Activated gamma-delta T cell treated with anti-CD3 and anti-CD28 coated beads, Interleukin-2, amount 50 U/mL, for 16 hours (primary cell): ENCODE results near the gene ITPKC.
A peak's percentile ranks its signal among the peaks of the same experiment; 100 is the strongest.
"Not testable (repeated sequence)": the region's sequence is repeated elsewhere in the genome, so short reads cannot be mapped to it uniquely, and the experiment has no call there.

ENCODE experiments used
- DNase-seq: peaks from one replicate; pipeline ENCODE4 v3.0.0-alpha.2; 2020; ENCODE audit warnings: low read depth

ITPKC gene

GRCh38 chr19:40716031-40716481, 856 bp upstream of the ITPKC start:
- DNase-seq, result peak; percentile 70

- DNase-seq, result no peak
These were observed 490 bp downstream of the ITPKC start for GRCh38 chr19:40717325-40717879.

DNA sequence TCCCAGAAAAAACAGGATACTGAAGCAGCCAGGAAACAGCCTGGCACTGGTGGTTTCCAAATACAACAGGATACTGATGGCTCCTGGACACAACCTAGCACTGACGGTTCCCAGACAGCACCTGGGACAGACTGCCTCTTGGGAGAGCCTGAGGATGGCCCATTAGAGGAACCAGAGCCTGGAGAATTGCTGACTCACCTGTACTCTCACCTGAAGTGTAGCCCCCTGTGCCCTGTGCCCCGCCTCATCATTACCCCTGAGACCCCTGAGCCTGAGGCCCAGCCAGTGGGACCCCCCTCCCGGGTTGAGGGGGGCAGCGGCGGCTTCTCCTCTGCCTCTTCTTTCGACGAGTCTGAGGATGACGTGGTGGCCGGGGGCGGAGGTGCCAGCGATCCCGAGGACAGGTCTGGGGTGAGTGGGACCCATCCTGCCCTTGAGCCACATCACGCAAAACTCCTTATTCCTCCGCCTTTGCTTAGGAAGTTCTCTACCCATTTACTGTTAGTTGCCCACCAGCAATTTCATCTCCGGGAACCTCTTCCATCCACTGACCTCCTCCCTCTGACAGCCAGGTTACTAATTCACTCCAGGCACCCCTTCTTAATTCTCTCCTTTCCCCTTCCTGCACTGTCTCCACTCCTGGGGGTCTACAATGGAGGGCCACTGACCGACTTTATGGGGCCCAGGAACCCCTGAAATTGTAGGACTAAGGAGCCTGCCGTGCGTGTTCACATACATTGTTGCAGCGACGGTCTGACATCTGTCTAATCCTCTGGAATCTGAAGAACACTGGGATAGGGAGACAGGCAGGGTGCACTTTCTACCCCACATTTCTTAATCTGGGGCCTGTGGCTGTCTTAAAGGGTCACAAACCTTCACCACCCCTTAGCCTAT, 1.2 kb downstream of the ITPKC start:
- no peak for DNase-seq

GRCh38 chr19:40718774-40719391, 2.0 kb downstream of the ITPKC start:
- no peak for DNase-seq

DNA sequence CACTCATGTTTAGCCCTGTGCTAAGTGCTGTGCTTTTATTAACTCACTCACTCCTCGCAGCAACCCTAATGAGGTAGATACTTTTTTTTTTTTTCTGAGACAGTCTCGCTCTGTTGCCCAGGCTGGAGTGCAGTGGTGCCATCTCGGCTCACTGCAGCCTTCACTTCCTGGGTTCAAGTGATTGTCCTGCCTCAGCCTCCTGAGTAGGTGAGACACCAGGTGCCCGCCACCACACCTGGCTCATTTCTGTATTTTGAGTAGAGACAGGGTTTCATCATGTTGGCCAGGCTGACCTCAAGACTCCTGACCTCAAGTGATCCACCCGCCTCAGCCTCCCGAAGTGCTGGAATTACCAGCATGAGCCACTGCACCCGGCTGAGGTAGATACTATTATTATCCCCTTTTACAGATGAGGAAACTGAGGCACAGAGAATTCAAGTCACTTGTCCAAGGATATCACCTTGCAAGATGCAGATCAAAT, 2.5 kb downstream of the ITPKC start:
- DNase-seq, result no peak

DNA sequence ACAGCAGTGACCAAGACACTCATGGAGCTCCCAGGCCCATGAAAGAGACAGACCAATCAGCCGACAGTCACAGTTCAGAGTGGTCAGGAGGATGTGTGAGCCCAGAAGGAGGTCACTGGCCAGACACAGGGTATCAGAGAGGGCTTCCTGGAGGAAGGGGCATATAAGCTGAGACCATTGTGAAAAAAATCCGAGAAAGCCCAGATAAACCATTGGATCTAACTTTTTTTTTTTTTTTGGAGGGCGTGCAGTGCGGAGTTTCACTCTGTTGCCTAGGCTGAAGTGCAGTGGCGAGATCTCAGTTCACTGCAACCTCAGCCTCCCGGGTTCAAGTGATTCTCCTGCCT, 4.2 kb downstream of the ITPKC start:
- DNase-seq, result no peak

GRCh38 chr19:40721936-40722661, 5.2 kb downstream of the ITPKC start:
- no peak for DNase-seq

DNA sequence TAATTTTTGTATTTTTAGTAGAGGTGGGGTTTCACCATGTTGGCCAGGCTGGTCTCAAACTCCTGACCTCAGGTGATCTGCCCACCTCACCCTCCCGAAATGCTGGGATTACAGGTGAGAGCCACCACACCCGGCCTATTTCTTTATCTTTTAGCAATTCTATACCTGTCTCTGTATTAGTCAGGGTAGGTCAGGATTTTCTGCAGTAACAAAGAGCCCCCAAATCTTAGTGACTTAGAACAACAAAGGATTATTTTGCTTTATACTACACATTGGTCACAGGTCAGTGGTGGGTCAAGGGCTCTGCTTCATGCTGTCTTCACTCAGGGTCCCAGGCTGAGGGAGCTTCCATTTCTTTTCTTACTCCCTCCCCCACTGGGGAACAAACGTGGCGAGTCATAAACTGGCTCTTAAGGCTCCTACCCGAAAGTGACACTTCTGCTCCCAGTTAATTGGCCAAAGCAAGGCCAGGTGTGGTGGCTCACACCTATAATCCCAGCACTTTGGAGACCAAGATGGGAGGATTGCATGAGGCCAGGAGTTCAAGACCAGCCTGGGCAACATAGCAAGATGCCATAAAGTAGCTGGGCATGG, 6.8 kb downstream of the ITPKC start:
- no peak for DNase-seq

- DNase-seq, result no peak
These were observed 7.4 kb downstream of the ITPKC start for GRCh38 chr19:40724315-40724714.

GRCh38 chr19:40724855-40725254, 7.9 kb downstream of the ITPKC start:
- no peak for DNase-seq

GRCh38 chr19:40726279-40726678, 9.4 kb downstream of the ITPKC start:
- no peak for DNase-seq

- not testable (repeated sequence) for DNase-seq
These were observed 13.2 kb downstream of the ITPKC start for GRCh38 chr19:40730065-40730464.

GRCh38 chr19:40732304-40732703, 15.4 kb downstream of the ITPKC start:
- not testable (repeated sequence) for DNase-seq

DNA sequence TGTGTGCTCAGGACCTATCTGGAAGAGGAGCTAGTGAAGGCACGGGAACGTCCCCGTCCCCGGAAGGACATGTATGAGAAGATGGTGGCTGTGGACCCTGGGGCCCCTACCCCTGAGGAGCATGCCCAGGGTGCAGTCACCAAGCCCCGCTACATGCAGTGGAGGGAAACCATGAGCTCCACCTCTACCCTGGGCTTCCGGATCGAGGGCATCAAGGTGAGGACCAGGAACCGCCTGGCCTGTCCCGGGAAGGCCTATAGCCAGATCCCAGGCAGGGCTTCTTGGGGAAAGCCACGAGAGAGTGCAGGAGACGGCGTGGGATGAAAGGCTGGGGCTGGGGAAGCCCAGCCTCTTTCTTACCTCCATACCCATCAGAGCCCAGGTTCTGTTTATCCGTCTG, 16.2 kb downstream of the ITPKC start:
- DNase-seq, result no peak

DNA sequence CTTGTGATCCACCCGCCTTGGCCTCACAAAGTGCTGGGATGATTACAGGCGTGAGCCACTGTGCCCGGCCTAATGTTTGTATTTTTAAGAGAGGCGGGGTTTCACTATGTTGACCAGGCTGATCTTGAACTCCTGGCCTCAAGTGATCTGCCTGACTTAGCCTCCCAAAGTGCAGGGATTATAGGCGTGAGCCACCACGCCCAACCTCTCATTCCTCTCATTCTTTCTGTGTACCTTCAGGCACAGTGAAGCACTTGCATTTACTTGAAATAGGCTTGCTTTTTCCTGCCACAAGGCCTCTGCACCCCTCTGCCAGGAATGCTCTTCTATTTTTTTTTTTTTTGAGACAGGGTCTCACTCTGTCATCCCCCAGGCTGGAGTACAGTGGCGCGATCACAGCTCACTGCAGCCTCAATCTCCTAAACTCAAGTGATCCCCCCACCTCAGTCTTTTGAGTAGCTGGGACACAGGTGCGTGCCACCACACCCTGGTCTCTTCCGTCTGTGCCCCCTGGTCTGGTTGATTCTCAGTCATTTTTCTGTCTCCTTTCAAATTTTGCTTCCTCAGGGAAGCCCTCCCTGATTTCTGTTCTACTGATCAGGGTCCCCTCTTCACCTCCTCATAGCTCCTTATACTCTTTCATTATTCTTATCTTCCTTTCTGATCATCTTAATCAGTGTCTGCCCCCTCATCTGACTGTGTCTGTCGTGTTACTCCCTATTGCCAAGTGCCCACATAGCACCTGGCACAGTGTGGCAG, 18.3 kb downstream of the ITPKC start:
- DNase-seq, result no peak

- DNase-seq, result no peak
These were observed 19.7 kb downstream of the ITPKC start for GRCh38 chr19:40736661-40737060.

DNA sequence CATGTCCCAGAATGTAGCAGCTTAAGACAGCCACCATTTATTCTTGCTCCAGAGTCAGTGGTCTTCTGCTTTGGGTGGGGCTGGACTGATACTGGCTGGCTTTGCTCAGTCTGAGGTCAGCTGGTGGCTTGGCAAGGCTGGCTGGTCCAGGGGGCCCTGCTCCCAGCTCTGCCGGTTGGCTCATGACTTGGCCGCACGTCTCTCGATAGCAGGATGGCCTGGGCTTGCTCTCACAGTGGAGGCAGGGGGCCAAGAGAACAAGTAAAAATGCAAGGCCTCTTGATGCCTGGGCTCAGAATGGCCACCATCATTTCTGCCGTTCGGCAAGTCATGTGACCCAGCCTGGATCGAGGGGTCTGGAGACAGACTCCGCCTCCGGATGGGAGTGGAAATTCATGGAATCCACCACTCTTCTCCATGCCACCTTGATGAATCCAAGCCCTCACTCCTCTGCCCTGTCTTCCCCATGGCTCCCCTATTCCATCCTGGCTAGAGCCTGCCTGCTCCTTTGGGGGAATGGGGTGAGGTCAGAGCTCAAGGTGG, 20.3 kb downstream of the ITPKC start:
- no peak for DNase-seq

- no peak for DNase-seq
These were observed 22.3 kb downstream of the ITPKC start for GRCh38 chr19:40739030-40739839.

DNA sequence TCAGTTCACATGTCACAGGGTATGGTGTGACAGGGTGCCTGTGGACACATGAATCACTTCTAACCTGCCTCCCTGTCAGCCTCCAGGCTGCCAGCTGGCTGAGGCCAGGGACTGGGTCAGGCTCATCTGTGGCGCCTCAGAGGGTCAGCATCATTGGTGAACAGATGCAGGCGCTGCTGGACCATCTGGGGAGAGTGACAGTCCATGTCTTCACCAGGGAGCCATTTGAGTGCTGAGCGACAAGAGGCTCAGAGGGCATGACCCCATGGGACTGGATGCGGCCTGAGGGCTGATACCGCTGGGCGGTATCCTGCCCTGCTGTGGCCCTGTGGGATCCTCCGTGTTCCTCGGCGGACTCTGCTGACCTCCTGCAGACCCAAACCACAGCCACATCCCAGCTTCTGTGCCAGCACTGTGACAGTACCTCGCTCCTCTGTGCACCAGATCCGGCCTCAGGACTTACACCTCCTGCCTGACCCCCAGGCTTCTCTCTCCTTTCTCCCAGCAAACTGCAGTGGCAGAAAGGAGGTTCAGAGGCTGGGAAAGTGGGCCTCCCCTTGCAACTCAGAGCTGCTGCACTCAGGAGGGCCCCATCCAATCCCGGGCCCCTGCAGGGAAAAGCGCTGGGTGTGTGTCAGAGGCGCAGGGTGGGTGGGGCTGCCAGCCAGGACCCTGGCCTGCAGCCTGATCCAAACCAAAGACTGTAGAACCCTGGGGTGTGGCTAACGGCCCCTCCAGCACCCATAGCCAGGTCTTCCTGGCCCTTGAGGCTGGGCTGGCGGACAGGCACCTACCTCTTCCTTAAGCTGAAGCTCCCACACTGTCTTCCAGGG, 23.2 kb downstream of the ITPKC start:
- no peak for DNase-seq
